Adrenal gland (tissue), 5 donors: Measurements from ENCODE around the gene ATXN1L.

ENCODE experiments used
- POLR2A ChIP-seq, 2 donors: fragments of 450-650 bp; IDR thresholded peaks; one replicate each; pipeline ENCODE4 v1.6.1; 2017; ENCODE audit warnings: antibody characterized with exemption in 2 of 2, mild to moderate bottlenecking in 2 of 2, moderate library complexity in 1 of 2
- TF ChIP-seq, protein P1 (sequence below), 6 experiments: fragments of 450-650 bp in 4 of 6; fragments of 200-600 bp in 2 of 6; sonication (generic) in 1 of 6; IDR thresholded peaks; 1 replicate in 5 of 6; 2 replicates in 1 of 6; pipeline versions ENCODE4 v1.5.1 to v1.8.0; 2016 to 2021; ENCODE audit warnings: antibody characterized with exemption in 6 of 6, mild to moderate bottlenecking in 2 of 6, moderate library complexity in 1 of 6
- donor health status: DM: no; HTN: no; CAD: no.

DNA sequence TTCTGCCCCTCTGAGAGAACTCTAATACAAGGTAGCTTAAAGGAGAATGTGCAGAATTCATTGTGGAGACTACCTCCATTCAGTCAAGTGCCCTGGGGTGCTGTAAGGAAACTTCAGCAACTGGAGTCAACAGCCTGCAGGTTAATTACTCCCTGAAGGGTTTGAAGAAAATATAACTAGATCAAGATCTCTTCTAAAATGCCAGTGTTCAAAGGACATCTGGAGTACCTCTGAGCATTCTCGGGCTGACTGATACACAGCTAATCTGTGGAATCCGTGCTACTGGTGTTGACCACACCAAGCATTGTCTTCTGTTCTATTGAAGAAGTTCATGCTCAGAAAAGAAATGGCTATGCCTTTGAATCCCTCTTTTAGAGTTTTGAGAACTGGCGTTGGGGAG is 11.5 kb upstream of the ATXN1L start:
- TF ChIP-seq, protein P1, sequence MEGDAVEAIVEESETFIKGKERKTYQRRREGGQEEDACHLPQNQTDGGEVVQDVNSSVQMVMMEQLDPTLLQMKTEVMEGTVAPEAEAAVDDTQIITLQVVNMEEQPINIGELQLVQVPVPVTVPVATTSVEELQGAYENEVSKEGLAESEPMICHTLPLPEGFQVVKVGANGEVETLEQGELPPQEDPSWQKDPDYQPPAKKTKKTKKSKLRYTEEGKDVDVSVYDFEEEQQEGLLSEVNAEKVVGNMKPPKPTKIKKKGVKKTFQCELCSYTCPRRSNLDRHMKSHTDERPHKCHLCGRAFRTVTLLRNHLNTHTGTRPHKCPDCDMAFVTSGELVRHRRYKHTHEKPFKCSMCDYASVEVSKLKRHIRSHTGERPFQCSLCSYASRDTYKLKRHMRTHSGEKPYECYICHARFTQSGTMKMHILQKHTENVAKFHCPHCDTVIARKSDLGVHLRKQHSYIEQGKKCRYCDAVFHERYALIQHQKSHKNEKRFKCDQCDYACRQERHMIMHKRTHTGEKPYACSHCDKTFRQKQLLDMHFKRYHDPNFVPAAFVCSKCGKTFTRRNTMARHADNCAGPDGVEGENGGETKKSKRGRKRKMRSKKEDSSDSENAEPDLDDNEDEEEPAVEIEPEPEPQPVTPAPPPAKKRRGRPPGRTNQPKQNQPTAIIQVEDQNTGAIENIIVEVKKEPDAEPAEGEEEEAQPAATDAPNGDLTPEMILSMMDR (IDR thresholded peaks at IDR 0.05), result no peak
- TF ChIP-seq POLR2A (IDR thresholded peaks at IDR 0.05), result no peak
